Effector memory CD8-positive, alpha-beta T cell (primary cell): Measurements from ENCODE around the gene KCNA10.
"Not testable (repeated sequence)": the region's sequence is repeated elsewhere in the genome, so short reads cannot be mapped to it uniquely, and the experiment has no call there.

Experiments used
- ATAC-seq: fragments of 150-1000 bp; cut with Tn5 transposase; replicated peaks from 2 replicates; pipeline ENCODE4 v1.10.0; 2021; ENCODE audit warnings: mild to moderate bottlenecking, moderate library complexity
- DNase-seq, 3 experiments: peaks; one replicate each; pipeline ENCODE4 v3.0.0; 2021
- H3K27ac Mint-ChIP-seq, 2 donors: one replicate each; pipeline ENCODE4 v1.8.0; 2022; ENCODE audit warnings: mild to moderate bottlenecking in 2 of 2, mixed read lengths in 2 of 2, moderate library complexity in 2 of 2
- H3K27me3 Mint-ChIP-seq, 2 donors: one replicate each; pipeline ENCODE4 v1.8.0; 2022; ENCODE audit warnings: mixed read lengths in 2 of 2
- H3K36me3 Mint-ChIP-seq: one replicate; pipeline ENCODE4 v1.8.0; 2022; ENCODE audit warnings: mild to moderate bottlenecking, moderate library complexity, mixed read lengths; ENCODE audit not compliant: insufficient read depth
- H3K4me1 Mint-ChIP-seq, 2 donors: one replicate each; pipeline ENCODE4 v1.8.0; 2022; ENCODE audit warnings: low read depth in 2 of 2, mixed read lengths in 2 of 2
- H3K4me3 Mint-ChIP-seq, 2 donors: one replicate each; pipeline ENCODE4 v1.8.0; 2022; ENCODE audit warnings: mild to moderate bottlenecking in 2 of 2, mixed read lengths in 2 of 2, moderate library complexity in 2 of 2
- H3K9me3 Mint-ChIP-seq, 2 donors: one replicate each; pipeline ENCODE4 v1.8.0; 2022; ENCODE audit warnings: mixed read lengths in 2 of 2

The KCNA10 gene

GRCh38 chr1:110524311-110525248 lies 5.6 kb upstream of the KCNA10 start:
- DNase-seq (peak; percentile 26 to 35 (median 34)), ATAC-seq (peak; percentile 69)
- Mint-ChIP-seq H3K4me3 (peak overlapping the region in 1 of 2 donors; percentile 42), H3K9me3 (no peaks in the 10 kb centered on the region), H3K27ac (no peak overlapping the region), H3K36me3 (no peaks in the 10 kb centered on the region), H3K4me1 (peaks cover 0 to 4% of the 10 kb centered on the region in 2 donors), H3K27me3 (peaks cover 19 to 85% of the 10 kb centered on the region in 2 donors)

GRCh38 chr1:110523011-110523410 lies 4.0 kb upstream of the KCNA10 start:
- Mint-ChIP-seq H3K9me3 (no peaks in the 10 kb centered on the region), H3K4me3 (no peak overlapping the region), H3K4me1 (peaks cover 0 to 4% of the 10 kb centered on the region in 2 donors), H3K36me3 (no peaks in the 10 kb centered on the region), H3K27me3 (peaks cover 15 to 70% of the 10 kb centered on the region in 2 donors), H3K27ac (no peak overlapping the region)
- DNase-seq = no peak
- ATAC-seq = no peak

- H3K36me3 Mint-ChIP-seq = no peaks in the 10 kb centered on the region
- peaks cover 0 to 4% of the 10 kb centered on the region in 2 donors for H3K4me1 Mint-ChIP-seq
- no peak for DNase-seq
- ATAC-seq = no peak
- no peaks in the 10 kb centered on the region for H3K9me3 Mint-ChIP-seq
- H3K27ac Mint-ChIP-seq = no peak overlapping the region
- no peak overlapping the region for H3K4me3 Mint-ChIP-seq
- H3K27me3 Mint-ChIP-seq = peaks cover 20 to 71% of the 10 kb centered on the region in 2 donors
Observed at GRCh38 chr1:110522560-110522959, 3.6 kb upstream of the KCNA10 start.

GRCh38 chr1:110520827-110521226 lies 1.9 kb upstream of the KCNA10 start:
- no peaks in the 10 kb centered on the region for H3K36me3 Mint-ChIP-seq
- H3K27ac Mint-ChIP-seq = no peak overlapping the region
- peaks cover 26 to 60% of the 10 kb centered on the region in 2 donors for H3K27me3 Mint-ChIP-seq
- no peak overlapping the region for H3K4me3 Mint-ChIP-seq
- DNase-seq (no peak), ATAC-seq (no peak)
- peaks cover 0 to 4% of the 10 kb centered on the region in 2 donors for H3K4me1 Mint-ChIP-seq
- H3K9me3 Mint-ChIP-seq = no peaks in the 10 kb centered on the region

- Mint-ChIP-seq H3K27me3 (peaks cover 11 to 15% of the 10 kb centered on the region in 2 donors), H3K4me1 (no peaks in the 10 kb centered on the region), H3K27ac (no peak overlapping the region), H3K4me3 (no peak overlapping the region), H3K36me3 (no peaks in the 10 kb centered on the region), H3K9me3 (no peaks in the 10 kb centered on the region)
- DNase-seq = no peak
- no peak for ATAC-seq
Observed at GRCh38 chr1:110515891-110516290, 3.1 kb downstream of the KCNA10 start.

DNA sequence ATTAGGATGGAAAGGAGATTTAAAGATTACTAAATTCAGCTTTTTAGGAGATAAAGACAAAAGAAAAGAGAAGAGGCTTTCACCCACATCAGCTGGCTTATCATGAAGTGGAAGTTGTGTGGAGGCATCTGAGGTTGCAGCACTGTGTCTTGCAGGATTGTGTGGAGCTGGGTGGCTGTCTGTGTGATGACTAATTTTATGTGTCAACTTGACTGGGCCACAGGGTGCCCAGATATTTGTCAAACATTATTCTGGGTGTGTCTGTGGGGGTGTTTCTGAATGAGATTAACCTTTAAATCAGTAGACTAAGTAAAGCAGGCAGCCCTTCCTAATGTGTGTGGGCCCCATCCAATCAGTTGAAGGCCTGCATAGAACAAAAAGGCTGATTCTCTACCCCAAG lies 3.9 kb downstream of the KCNA10 start:
- H3K27me3 Mint-ChIP-seq = peaks cover 11 to 15% of the 10 kb centered on the region in 2 donors
- no peak overlapping the region for H3K27ac Mint-ChIP-seq
- DNase-seq = no peak
- no peaks in the 10 kb centered on the region for H3K4me1 Mint-ChIP-seq
- H3K4me3 Mint-ChIP-seq = no peak overlapping the region
- ATAC-seq = no peak
- H3K36me3 Mint-ChIP-seq = no peaks in the 10 kb centered on the region
- no peaks in the 10 kb centered on the region for H3K9me3 Mint-ChIP-seq

GRCh38 chr1:110513511-110513910 lies 5.5 kb downstream of the KCNA10 start:
- H3K27me3 Mint-ChIP-seq = peaks cover 15 to 16% of the 10 kb centered on the region in 2 donors
- no peaks in the 10 kb centered on the region for H3K36me3 Mint-ChIP-seq
- DNase-seq = no peak
- no peaks in the 10 kb centered on the region for H3K9me3 Mint-ChIP-seq
- no peak overlapping the region for H3K4me3 Mint-ChIP-seq
- H3K4me1 Mint-ChIP-seq = no peaks in the 10 kb centered on the region
- H3K27ac Mint-ChIP-seq = no peak overlapping the region
- no peak for ATAC-seq

DNA sequence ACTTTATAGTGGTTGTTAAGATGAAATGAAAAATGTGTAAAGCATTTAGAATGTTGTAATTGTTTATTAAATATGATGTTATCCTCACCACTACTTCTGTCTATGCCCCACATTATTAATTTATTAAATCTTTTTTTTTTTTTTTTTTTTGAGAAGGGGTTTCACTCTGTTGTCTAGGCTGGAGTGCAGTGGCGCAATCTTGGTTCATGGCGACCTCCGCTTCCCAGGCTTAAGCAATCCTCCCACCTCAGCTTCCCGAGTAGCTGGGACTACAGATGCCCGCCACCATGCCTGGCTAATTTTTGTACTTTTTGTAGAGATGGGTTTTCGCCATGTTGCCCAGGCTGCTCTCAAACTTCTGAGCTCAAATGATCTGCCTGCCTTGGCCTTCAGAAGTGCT lies 7.5 kb downstream of the KCNA10 start:
- ATAC-seq = no peak
- no peaks in the 10 kb centered on the region for H3K36me3 Mint-ChIP-seq
- H3K27me3 Mint-ChIP-seq = peaks cover 18 to 26% of the 10 kb centered on the region in 2 donors
- H3K4me1 Mint-ChIP-seq = no peaks in the 10 kb centered on the region
- H3K9me3 Mint-ChIP-seq = no peaks in the 10 kb centered on the region
- no peak overlapping the region for H3K27ac Mint-ChIP-seq
- no peak overlapping the region for H3K4me3 Mint-ChIP-seq
- DNase-seq = no peak

DNA sequence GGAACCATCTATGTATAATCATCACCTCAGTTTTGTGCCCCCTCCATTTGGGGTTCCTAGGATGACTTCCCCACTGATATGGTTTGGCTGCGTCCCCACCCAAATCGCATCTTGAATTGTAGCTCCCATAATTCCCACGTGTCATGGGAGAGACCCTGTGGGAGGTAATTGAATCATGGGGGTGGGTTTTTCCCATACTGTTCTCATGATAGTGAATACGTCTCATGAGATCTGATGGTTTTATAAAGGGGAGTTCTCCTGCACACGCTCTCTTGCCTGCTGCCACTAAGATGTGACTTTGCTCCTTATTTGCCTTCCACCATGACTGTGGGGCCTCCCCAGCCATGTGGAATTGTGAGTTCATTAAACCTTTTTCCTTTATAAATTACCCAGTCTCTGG lies 8.1 kb downstream of the KCNA10 start:
- H3K9me3 Mint-ChIP-seq, H3K36me3 Mint-ChIP-seq, H3K4me1 Mint-ChIP-seq, H3K27ac Mint-ChIP-seq, H3K4me3 Mint-ChIP-seq, ATAC-seq, DNase-seq: not testable (repeated sequence)
- H3K27me3 Mint-ChIP-seq = peaks cover 20 to 30% of the 10 kb centered on the region in 2 donors

DNA sequence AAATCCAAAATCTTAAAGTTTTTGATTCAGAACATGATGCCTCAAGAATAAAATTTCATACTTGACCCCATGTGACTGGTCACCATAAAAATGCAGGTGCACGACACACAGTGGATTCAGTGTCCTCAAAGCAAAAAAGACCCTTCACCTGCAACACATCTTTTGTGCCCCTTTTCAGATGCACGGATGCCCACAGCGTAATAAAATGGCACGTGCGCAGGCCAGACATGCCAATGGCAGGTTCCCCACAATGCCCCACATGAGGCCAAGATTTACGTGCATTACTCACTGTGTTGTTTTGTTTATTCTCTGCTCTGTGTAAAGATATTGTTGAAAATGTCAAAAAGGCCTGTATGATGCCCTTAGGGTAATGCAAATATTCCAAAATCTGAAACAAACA lies 9.3 kb downstream of the KCNA10 start:
- H3K27ac Mint-ChIP-seq = no peak overlapping the region
- DNase-seq (no peak), ATAC-seq (no peak)
- H3K27me3 Mint-ChIP-seq = peaks cover 20 to 30% of the 10 kb centered on the region in 2 donors
- H3K4me1 Mint-ChIP-seq = no peaks in the 10 kb centered on the region
- no peaks in the 10 kb centered on the region for H3K36me3 Mint-ChIP-seq
- no peaks in the 10 kb centered on the region for H3K9me3 Mint-ChIP-seq
- no peak overlapping the region for H3K4me3 Mint-ChIP-seq

GRCh38 chr1:110508028-110508940 lies 10.7 kb downstream of the KCNA10 start:
- Mint-ChIP-seq H3K27me3 (peaks cover 27 to 39% of the 10 kb centered on the region in 2 donors), H3K4me1 (no peaks in the 10 kb centered on the region), H3K36me3 (no peaks in the 10 kb centered on the region), H3K9me3 (no peaks in the 10 kb centered on the region), H3K4me3 (no peak overlapping the region), H3K27ac (no peak overlapping the region)
- DNase-seq (no peak), ATAC-seq (no peak)

- DNase-seq (no peak), ATAC-seq (no peak)
- Mint-ChIP-seq H3K9me3 (no peaks in the 10 kb centered on the region), H3K27me3 (peaks cover 40 to 55% of the 10 kb centered on the region in 2 donors), H3K27ac (no peak overlapping the region), H3K4me1 (no peaks in the 10 kb centered on the region), H3K36me3 (no peaks in the 10 kb centered on the region), H3K4me3 (no peak overlapping the region)
Observed at GRCh38 chr1:110506541-110506940, 12.4 kb downstream of the KCNA10 start.

DNA sequence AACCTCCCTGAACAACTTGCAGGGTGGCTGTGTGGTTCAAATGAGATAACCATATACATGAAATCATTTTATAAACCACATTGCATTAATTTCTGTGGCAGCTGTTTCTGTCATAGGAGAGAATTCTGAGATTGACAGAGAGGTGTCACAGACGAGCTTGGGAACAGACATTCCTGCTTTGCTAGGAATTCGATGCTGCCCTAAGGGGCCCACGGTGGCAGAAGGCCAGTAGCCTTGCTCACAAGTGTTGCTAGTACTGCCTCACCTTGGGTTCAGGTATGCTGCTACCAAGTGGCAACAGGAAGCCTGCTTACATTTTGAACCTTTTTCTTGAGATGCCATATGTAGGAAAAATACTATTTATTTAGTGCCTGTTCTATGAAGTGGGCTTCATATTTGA lies 13.4 kb downstream of the KCNA10 start:
- Mint-ChIP-seq H3K4me3 (no peak overlapping the region), H3K4me1 (no peaks in the 10 kb centered on the region)
- no peak for ATAC-seq

More for the DNA sequence above, 13.4 kb downstream of the KCNA10 start:
- Mint-ChIP-seq H3K27me3 (peaks cover 40 to 58% of the 10 kb centered on the region in 2 donors), H3K9me3 (no peaks in the 10 kb centered on the region), H3K27ac (no peak overlapping the region), H3K36me3 (no peaks in the 10 kb centered on the region)
- DNase-seq = no peak
